NCI-H1048 (cell line): ENCODE results near the gene CACNA1C.

ENCODE experiments used
- DNase-seq: peaks from one replicate; lab custom pipeline; 2025; lab: John Stamatoyannopoulos, UW

Gene CACNA1C

GRCh38 chr12:2283480-2283879 is 230.7 kb downstream of the CACNA1C start:
- DNase-seq, result no peak

- DNase-seq, result no peak
Measured at GRCh38 chr12:2283916-2284315, 231.1 kb downstream of the CACNA1C start.

GRCh38 chr12:2284321-2284813 is 231.6 kb downstream of the CACNA1C start:
- DNase-seq, result no peak

- DNase-seq, result no peak
Measured at GRCh38 chr12:2284857-2285256, 232.1 kb downstream of the CACNA1C start.

DNA sequence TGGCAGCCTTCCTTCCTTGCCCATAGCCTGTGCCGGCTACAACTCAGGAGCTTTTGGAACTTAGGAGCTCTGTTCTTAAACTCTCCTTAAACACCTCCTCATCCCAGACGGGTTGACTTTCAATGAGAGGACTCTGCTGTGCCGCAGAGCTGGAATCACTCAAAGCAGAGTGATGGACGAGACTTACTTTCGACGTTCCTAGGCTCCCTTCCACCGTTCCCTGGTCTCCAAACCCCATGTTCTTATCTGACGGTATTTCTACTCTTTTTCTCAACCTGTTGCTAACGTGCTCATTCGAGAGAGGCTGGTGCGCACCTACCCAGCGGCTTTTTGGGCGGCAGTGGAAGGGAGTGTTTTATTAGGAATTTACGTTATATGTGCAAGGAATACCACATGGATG is 232.7 kb downstream of the CACNA1C start:
- no peak for DNase-seq

DNA sequence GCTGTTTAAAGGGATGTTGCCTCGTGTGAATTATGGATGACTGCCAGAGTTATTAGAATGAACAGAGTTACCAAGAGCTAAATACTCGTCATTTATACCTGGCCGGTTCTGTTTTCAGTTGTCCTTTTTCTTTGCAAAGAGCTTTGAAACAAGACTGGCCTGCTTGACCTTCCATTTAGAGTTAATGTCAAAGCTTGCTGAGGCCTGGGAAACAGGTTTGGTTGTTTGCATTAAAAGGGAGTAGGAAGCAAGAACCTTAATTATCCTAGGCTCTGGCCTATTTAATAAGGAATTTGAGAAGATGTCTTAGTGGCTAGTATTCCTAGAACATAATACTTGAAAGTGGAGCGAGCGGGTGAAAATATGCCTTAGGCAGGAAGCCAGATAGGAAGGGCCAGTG is 233.3 kb downstream of the CACNA1C start:
- DNase-seq, result no peak

GRCh38 chr12:2286461-2287131 is 233.8 kb downstream of the CACNA1C start:
- no peak for DNase-seq

GRCh38 chr12:2287151-2287550 is 234.4 kb downstream of the CACNA1C start:
- no peak for DNase-seq

DNA sequence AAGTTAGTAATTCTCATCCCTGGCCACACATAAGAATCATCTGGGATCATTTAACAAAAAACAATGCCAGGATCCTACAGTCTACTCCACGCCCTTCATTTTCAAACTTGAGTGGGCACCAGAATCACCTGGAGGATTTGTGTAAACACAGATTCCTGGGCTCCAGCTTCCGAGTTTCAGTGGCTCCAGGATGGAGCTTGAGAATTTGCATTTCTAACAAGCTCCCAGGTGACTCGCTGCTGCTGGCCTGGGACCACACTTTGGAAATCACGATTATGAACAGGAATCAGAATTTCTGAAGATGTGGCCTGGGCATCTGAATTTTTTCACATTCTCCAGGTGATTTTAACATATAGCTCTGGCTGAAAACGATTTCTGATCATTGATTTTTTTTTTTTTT is 234.8 kb downstream of the CACNA1C start:
- DNase-seq, result no peak

- no peak for DNase-seq
Measured at GRCh38 chr12:2288001-2288400, 235.2 kb downstream of the CACNA1C start.

DNA sequence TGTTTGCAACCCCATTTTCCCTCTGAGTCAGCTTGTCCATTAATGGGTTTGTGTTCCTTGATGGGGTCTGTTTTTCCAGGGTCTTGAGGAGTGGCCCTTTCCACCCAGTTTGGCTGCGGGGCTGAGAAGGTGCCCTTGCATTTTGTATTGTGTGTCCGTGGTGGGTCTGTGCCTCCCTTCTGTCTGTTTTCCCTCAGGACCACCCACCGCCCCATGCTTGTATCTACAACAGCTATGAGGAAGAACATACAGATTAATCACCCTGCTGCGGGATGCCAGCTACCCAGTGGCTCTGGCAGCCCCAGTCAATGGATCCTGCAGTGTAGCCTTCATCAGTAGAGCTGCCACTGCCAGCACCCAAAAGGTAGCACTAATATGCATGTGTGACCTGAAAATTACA is 235.7 kb downstream of the CACNA1C start:
- DNase-seq, result no peak

DNA sequence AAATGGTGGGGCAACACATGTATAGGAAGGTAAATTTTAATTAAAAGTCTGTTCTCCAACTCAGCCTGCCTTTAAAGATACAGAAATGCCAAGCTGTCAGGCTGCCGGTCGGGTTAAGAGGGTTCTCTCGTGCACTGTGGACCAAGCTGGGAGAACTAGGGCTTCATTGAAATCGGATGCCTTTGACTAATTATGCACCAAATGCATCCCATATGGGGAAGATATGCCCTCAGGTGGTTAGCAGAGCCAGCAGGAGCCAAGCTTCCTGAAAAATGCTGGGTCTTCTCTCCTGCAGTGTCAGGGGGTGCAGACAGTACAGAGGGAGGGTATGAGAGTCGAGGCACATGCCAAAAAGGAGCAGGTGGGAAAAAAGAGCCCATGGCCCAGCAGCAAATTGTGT is 236.1 kb downstream of the CACNA1C start:
- no peak for DNase-seq

- no peak for DNase-seq
Measured at GRCh38 chr12:2289525-2289924, 236.7 kb downstream of the CACNA1C start.

- no peak for DNase-seq
Measured at GRCh38 chr12:2290091-2290490, 237.3 kb downstream of the CACNA1C start.

DNA sequence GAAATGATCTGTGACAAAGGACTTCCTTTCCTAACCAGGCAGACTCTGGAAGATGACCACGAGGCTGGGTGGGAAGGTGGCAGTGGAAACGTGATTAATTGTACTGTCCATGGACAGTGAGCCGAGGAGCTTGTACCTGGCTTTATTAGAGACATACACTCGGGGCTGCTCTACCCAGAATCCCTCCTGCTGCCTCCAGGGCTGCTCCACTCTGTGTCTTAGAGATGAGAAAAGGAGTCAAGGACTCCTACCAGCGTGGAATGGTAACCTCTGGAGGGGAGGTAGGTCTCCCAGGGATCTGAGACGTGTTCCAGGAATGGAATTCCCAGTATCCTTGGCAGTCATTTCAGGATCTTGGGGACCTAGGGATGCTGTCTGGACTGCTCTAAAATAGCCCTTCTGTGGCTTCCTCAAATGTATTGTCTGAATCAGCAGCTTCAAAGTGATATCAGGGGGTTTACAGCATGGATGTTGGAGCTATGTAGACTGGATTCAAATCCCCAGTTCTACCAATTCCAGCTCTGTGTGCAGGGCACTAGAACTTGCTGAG is 237.8 kb downstream of the CACNA1C start:
- DNase-seq, result no peak

DNA sequence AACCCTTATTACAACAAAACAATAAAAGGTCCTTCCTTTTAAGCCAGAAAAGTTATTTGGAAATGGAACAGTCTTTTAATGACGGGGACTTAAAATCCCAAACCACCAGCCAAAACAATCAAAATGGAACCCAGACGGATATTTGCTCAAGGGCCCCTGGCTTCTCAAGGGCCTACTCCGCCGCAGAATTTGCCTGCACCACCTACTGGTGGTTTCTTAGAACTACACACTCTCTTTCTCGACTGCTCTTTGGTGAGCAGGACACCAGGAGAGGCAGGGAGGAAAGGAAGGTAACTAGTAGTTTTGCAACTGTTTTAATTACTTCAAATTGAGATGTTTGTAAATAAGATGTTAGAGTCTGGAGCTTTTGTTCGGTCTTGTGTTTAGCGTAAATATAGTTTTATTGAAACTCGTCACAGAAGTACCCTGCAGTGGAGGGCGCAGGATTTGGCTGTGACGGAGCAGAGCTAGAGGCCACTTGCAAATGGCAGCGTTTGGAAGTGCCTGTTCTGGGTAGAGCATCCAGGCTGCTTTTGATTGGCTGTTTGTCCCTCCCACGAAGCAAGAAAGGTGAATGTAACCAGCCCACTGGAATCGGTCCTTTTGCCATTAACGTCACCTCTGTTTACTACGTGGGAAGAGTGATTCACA is 238.5 kb downstream of the CACNA1C start:
- no peak for DNase-seq

- DNase-seq, result no peak
Measured at GRCh38 chr12:2291947-2292346, 239.2 kb downstream of the CACNA1C start.

DNA sequence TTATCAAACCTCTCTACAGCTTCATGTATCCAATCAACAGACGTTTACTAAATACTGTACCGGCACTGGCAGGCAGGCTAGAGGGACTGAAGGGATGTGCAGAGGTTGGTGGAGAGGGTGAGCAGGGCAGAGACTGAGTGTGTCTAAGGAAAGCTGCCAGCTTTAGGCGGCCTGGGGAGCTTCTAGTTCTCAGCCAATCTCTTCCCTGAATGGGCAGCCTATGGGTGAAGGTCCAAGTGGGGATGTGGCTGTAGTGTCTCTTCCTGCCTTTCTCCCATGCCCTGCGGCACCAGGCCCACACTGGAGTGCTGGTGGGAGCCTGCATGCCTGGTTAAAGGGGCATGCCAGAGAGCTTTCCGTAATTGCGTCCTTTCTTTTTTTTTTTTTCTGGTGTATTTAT is 239.8 kb downstream of the CACNA1C start:
- DNase-seq, result no peak

- no peak for DNase-seq
Measured at GRCh38 chr12:2294651-2295475, 242.1 kb downstream of the CACNA1C start.

DNA sequence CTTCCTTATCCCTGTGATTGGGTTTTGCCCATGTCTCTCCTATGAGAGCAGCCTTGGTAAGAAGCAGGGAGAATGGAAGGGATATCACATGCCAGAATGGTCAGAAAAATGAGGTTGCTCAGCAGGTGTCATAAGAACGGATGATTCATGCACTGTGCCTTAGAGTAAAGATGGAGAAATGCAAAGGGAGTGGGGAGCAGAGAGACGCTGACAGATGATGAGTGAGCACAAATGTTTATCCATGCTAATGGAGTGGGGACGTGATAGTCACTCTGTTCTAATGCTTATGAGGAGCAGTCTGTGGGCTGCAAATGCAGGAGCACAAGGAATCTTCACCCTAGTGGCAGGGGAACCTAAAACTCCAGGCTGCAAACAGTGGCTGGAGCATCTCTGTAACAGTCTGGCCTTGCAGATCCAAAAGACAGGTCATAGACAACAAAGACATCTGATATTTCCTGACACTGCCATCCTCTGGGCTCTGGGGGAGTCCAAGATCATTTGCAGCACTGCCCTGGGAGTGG is 243.2 kb downstream of the CACNA1C start:
- no peak for DNase-seq

DNA sequence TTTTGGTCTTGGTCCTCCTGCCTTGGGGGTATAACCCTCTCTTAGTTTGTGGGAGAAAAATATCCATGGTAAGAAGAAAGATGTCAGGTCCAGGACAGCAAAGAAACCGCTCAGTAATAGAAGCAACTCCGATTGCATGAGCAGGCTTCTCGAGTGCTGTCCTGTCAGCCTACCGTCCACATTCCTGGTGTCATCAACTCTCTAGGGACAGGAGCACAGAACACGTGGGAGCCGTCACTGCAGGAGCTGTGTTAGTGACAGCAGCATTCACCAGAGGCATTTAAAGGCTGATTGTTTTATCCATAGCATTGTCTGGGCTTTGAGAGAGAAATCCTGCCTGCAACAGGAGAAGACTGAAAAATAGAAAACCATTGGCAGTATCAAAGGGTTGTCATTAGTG is 244.2 kb downstream of the CACNA1C start:
- no peak for DNase-seq

DNA sequence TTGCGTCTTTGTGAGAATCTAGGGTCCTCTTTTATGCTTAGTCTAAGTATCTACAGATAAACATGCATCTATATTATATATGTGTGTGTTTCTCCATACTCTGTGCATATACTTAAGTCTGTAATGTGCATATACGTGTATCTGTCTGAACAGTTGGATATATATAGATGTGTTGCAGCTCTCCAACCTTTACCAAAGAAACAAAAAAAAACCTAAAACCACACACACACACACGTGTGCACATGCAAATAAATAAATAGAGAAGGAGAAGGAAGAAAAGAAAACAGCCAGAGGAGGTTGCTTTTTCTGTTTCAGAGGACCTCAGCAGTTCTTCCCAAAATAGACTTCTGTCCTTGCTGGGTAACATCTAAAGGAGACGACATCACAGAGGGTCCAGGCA is 244.9 kb downstream of the CACNA1C start:
- no peak for DNase-seq
